Brain microvascular endothelial cell (primary cell): ENCODE measurements around the gene HCCS.

Experiments
- DNase-seq: peaks from one replicate; pipeline ENCODE4 v3.0.0-alpha.2; 2020
- H3K27ac ChIP-seq: fragments of 250-450 bp; sonication (Bioruptor Pico); 2 replicates; pipeline ENCODE4 v1.5.1; 2020; ENCODE audit warnings: mild to moderate bottlenecking, moderate library complexity
- H3K27me3 ChIP-seq: fragments of 250-450 bp; sonication (Bioruptor Pico); replicated peaks from 2 replicates; pipeline ENCODE4 v1.5.1; 2020; ENCODE audit warnings: mild to moderate bottlenecking
- H3K36me3 ChIP-seq: fragments of 250-450 bp; sonication (Bioruptor Pico); replicated peaks from 2 replicates; pipeline ENCODE4 v1.5.1; 2020; ENCODE audit warnings: mild to moderate bottlenecking
- H3K4me3 ChIP-seq: 2 replicates; pipeline ENCODE4 v1.5.1; 2011; ENCODE audit warnings: low read depth, mild to moderate bottlenecking, control low read depth, low read length, moderate library complexity
- in situ Hi-C: cut with HindIII; loops from 2 replicates; pipeline ENCODE4 v1.10.0; 2017; ENCODE audit warnings: low sequenced_read_pairs, low pct_ligation_motif_present
- TF ChIP-seq, protein P1 (sequence below): IDR thresholded peaks from 2 replicates; pipeline ENCODE4 v1.5.1; 2011; ENCODE audit warnings: low read depth, mild to moderate bottlenecking, moderate library complexity, low read length, control low read depth, inconsistent platforms; ENCODE audit errors: missing control alignments

Gene HCCS

DNA sequence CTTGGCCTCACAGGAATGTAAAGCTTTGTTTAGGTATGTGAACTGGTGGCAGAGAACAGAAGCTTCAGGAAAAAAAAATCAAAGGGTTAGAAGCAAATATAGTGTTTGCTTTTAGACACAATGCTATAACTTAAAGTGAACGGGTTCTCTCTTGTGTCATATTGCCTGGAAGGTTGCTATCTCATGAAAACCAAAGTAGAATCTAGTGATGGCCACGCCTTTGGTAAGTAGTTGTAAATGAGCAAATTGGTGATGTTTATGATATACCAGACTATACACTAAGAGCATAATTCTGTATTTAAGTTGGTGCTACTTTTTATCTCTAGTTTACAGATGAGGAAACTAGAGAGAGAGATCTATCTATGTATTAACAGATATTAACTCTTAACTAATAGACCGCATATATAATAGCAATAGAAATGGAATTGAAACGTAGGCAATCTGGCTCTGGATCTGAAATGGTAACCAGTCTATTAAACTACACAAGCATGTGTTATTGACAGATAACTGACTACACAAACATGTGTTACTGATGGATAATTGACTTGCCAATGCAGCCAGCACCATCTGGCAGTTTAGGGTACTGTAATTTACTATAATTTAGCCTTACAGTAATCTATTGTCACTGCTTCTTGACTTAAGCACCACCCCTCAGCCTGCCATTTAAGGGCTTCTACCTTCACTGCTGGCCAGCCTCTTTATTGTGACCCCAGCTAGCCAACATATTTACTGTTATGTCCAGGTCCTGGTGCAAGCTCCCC, 40.8 kb downstream of the HCCS start:
- no peak overlapping the region for H3K27ac ChIP-seq
- in situ Hi-C loops: no loop called here
- DNase-seq: no peak

DNA sequence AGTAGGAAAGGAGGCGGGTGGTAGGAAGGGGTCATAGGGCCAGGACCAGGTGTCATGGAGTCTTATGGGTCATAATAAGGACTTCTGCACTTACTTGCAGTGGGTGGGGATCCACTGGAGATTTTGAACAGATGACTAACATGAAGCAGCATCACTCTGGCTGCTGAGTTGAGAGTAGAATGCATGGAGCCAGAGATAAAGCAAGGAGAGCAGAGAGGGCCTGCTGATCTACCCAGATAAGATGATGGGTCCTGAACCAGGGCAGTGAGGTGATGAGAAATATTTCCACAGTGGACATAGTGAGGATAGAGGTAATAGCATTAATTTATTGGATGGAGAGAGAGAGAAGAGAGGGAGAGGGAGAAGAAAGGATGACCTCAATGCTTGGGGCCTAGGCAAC, 48.0 kb downstream of the HCCS start:
- in situ Hi-C loops: no loop called here
- no peaks in the 10 kb centered on the region for H3K36me3 ChIP-seq
- no peak for DNase-seq
- H3K4me3 ChIP-seq: no peak overlapping the region
- TF ChIP-seq, protein P1, sequence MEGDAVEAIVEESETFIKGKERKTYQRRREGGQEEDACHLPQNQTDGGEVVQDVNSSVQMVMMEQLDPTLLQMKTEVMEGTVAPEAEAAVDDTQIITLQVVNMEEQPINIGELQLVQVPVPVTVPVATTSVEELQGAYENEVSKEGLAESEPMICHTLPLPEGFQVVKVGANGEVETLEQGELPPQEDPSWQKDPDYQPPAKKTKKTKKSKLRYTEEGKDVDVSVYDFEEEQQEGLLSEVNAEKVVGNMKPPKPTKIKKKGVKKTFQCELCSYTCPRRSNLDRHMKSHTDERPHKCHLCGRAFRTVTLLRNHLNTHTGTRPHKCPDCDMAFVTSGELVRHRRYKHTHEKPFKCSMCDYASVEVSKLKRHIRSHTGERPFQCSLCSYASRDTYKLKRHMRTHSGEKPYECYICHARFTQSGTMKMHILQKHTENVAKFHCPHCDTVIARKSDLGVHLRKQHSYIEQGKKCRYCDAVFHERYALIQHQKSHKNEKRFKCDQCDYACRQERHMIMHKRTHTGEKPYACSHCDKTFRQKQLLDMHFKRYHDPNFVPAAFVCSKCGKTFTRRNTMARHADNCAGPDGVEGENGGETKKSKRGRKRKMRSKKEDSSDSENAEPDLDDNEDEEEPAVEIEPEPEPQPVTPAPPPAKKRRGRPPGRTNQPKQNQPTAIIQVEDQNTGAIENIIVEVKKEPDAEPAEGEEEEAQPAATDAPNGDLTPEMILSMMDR: no peak
- no peak overlapping the region for H3K27ac ChIP-seq
- H3K27me3 ChIP-seq: no peaks in the 10 kb centered on the region

More for the DNA sequence above, 40.8 kb downstream of the HCCS start:
- Histone ChIP-seq H3K27me3 (no peaks in the 10 kb centered on the region), H3K36me3 (no peaks in the 10 kb centered on the region), H3K4me3 (no peak overlapping the region)
- TF ChIP-seq, protein P1: no peak

DNA sequence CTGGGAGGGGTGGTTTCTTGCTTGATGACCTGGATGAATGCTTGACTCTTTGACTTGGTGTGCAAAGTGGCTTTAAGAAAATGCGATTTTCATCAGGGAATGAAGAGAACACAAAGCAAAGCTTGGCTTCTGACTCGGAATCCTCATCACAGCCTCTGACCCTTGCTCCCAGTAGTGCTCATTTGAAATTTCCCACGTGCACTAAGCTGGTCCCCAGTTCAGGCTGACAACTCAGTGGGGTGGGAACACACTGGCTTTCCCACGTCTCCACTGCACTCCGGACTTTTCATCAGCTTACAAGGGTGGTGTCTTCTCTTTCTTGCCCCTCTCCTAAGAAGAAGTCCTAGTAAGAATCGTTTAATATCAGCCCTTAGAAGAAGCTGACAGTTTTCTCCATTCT, 53.3 kb downstream of the HCCS start:
- H3K27me3 ChIP-seq: no peaks in the 10 kb centered on the region
- no peak overlapping the region for H3K4me3 ChIP-seq
- no peaks in the 10 kb centered on the region for H3K36me3 ChIP-seq
- TF ChIP-seq, protein P1: no peak
- H3K27ac ChIP-seq: no peak overlapping the region
- DNase-seq: no peak
- in situ Hi-C loops: no loop called here

DNA sequence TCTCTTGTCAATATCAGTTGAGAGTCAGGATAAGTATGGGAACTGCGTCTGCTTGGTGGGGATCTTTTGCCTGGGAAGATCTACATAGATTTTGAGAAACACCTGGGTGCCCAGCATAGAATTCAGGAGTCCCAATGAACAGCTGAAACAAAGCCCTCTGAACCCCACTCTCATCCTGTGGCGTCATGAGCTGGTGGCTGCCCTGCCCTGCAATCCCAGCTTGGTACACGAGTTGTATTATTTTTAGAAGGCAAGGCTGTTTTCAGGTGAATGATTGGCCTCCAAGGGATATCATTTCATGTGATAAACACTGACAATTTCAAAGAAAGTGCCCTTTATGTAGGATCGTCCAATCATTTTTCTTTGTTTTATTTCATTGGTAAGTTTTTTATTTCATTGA, 60.8 kb downstream of the HCCS start:
- Histone ChIP-seq H3K27me3 (no peaks in the 10 kb centered on the region), H3K27ac (no peak overlapping the region), H3K4me3 (no peak overlapping the region), H3K36me3 (no peaks in the 10 kb centered on the region)
- TF ChIP-seq, protein P1: no peak
- no peak for DNase-seq
- in situ Hi-C loops: no loop called here

DNA sequence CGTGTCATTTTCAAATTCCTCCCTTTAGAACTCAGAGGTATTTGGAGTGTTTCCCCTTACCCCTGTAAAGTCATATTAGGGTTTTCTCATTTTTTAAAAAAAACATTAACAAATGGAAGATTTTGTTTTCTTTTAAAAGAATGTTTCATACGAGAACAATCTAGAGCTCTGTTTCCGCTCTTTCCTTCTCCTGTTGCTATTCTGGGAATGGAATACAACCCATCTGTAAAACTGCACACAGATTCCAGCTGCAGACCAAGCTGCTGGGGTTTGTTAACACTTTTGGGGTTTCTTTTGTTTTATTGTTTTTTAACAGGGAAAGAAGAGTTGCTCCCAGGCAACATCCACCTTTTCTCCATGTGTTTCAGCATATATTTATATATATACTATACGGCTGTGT, 61.3 kb downstream of the HCCS start:
- no peaks in the 10 kb centered on the region for H3K36me3 ChIP-seq
- no peaks in the 10 kb centered on the region for H3K27me3 ChIP-seq
- DNase-seq: no peak
- no peak overlapping the region for H3K27ac ChIP-seq
- in situ Hi-C loops: no loop called here
- no peak overlapping the region for H3K4me3 ChIP-seq
- TF ChIP-seq, protein P1: no peak
